HEK293T (cell line): Measurements from ENCODE around the gene CNNM2.

Experiments
- ARNT ChIP-seq: fragments of 450-650 bp; IDR thresholded peaks from 2 replicates; pipeline ENCODE4 v1.6.1; 2017; ENCODE audit warnings: mild to moderate bottlenecking
- BHLHE40 ChIP-seq: fragments of 450-650 bp; IDR thresholded peaks from 2 replicates; pipeline ENCODE4 v1.6.1; 2016; ENCODE audit warnings: mild to moderate bottlenecking, moderate library complexity, borderline replicate concordance
- ELF4 ChIP-seq: fragments of 450-650 bp; IDR thresholded peaks from 2 replicates; pipeline ENCODE4 v1.6.1; 2017; ENCODE audit warnings: antibody characterized with exemption
- FOXA1 ChIP-seq: fragments of 450-650 bp; IDR thresholded peaks from 2 replicates; pipeline ENCODE4 v1.6.1; 2016; ENCODE audit warnings: mild to moderate bottlenecking
- FOXM1 ChIP-seq: fragments of 450-650 bp; IDR thresholded peaks from 2 replicates; pipeline ENCODE4 v1.6.1; 2017; ENCODE audit warnings: mild to moderate bottlenecking, borderline replicate concordance
- HDGF ChIP-seq: fragments of 450-650 bp; IDR thresholded peaks from 2 replicates; pipeline ENCODE4 v1.6.1; 2017; ENCODE audit warnings: antibody characterized with exemption, borderline replicate concordance
- L3MBTL2 ChIP-seq: fragments of 450-650 bp; conservative IDR thresholded peaks from 2 replicates; pipeline ENCODE4 v1.6.1; 2016; ENCODE audit warnings: mild to moderate bottlenecking
- LEF1 ChIP-seq: fragments of 450-650 bp; IDR thresholded peaks from 2 replicates; pipeline ENCODE4 v1.6.1; 2017; ENCODE audit warnings: mild to moderate bottlenecking, borderline replicate concordance
- NFRKB ChIP-seq: fragments of 450-650 bp; IDR thresholded peaks from 2 replicates; pipeline ENCODE4 v1.6.1; 2016; ENCODE audit warnings: mild to moderate bottlenecking, moderate library complexity
- PKNOX1 ChIP-seq: fragments of 450-650 bp; IDR thresholded peaks from 2 replicates; pipeline ENCODE4 v1.6.1; 2016
- SP1 ChIP-seq: fragments of 450-650 bp; IDR thresholded peaks from 2 replicates; pipeline ENCODE4 v1.6.1; 2017
- TARDBP ChIP-seq: fragments of 450-650 bp; IDR thresholded peaks from 2 replicates; pipeline ENCODE4 v1.6.1; 2016
- ZNF384 ChIP-seq: fragments of 450-650 bp; IDR thresholded peaks from 2 replicates; pipeline ENCODE4 v1.6.1; 2016

GRCh38 chr10:102965311-102965851 lies 47.3 kb downstream of the CNNM2 start:
- TF ChIP-seq ELF4 (no peak), FOXA1 (no peak), FOXM1 (no peak), PKNOX1 (no peak), SP1 (no peak), BHLHE40 (no peak), LEF1 (no peak), L3MBTL2 (no peak), ARNT (no peak), NFRKB (no peak), HDGF (no peak), ZNF384 (no peak), TARDBP (no peak)
